SKM-1 (cell line): Measurements from ENCODE around the gene PNPO.

ENCODE experiments used
- DNase-seq: peaks from one replicate; lab custom pipeline; 2025; ENCODE audit not compliant: unreplicated experiment; lab: John Stamatoyannopoulos, UW

Gene PNPO

DNA sequence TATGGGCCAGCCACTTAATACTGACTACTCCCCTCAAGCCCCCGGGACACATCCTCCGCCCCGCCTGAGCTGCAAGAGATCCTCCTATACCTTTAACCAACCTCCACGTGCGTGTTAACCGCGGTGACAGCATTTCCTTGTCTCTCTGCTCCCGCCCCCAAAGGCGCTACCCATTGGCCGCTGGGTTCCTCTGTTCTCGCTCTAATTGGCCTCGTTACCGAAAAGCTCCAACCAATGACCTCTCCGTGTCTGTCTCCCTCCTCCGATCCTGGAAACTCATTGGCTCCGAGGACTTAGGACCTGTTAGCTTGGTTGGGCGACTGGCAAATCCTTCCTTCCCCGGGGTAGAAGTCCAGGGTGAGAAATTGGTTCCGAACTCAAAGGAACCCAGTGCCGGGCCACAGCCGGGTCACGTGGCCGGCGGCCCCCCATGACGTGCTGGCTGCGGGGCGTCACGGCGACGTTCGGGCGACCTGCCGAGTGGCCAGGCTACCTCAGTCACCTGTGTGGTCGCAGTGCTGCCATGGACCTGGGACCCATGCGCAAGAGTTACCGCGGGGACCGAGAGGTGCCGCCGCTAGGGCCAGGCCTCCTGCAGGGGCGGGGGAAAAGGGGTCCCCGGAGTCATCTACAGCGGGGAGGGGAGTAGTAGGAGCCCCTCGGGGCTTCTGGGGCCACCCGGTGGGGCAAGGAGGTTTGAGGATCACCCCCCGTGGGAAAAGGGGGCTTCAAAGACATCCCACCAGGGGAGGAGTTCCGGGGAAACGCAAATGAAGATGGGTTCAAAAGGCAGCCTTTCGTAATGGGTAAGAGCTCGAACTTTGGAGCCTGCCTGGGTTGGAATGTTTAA, at the start of gene PNPO:
Gene PNPO, plus strand, starts transcription at position 326 of the 850 bp plus-strand sequence. Its CDS starts 105 bp downstream, at position 431.
- peak; percentile 99 for DNase-seq

- DNase-seq = no peak
These were observed 46.6 kb upstream of the PNPO start for GRCh38 chr17:47894498-47895346.

- DNase-seq = no peak
These were observed 46.0 kb upstream of the PNPO start for GRCh38 chr17:47895347-47895855.

DNA sequence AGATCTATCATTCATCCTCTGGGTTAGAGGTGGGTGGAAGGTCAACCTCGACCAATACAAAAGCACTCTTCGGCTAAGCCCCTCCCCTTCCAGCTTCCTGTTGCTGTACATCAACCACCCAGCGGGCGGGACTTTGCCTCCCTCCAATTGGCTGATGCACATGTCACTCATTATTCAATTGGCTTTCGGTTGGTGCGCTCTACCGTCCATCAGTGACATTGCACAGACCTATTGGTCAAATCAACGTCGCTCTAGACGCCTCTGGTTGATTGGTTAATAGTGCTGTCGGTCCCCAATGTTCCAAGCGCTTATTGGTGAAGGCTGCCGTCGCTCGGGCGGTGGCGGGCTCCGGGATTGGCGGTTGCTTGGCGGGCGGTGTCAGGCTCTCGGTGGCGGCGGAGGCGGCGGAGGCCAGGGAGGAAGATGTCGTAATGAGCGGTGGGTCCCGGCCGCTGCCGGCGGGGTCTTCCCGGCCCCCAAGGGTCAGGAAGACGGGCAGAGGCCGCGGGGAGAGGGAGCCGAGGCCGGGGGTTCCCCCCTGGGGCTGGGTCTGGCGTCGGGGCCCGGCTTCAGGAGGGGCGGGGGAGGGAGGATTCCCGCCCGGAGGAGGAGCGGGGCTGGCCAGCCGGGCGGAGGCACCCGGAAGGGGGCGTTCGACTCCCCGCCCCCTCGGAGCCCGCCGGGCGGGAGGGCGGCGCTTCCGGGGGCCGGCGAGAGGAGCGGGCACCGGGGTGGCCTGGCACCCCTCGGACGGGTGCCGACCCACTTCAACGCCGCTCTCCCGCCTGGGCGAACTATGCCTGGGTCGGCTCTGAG, 45.3 kb upstream of the PNPO start, which contains the start of gene SP2:
Gene SP2, plus strand, starts transcription at position 381 of the 816 bp plus-strand sequence. Its CDS starts 51 bp downstream, at position 432.
- peak; percentile 99 for DNase-seq

- DNase-seq = no peak
These were observed 44.5 kb upstream of the PNPO start for GRCh38 chr17:47896672-47897490.

- DNase-seq = no peak
These were observed 43.8 kb upstream of the PNPO start for GRCh38 chr17:47897561-47897960.

GRCh38 chr17:47898241-47898640, 43.1 kb upstream of the PNPO start:
- peak; percentile 51 for DNase-seq

DNA sequence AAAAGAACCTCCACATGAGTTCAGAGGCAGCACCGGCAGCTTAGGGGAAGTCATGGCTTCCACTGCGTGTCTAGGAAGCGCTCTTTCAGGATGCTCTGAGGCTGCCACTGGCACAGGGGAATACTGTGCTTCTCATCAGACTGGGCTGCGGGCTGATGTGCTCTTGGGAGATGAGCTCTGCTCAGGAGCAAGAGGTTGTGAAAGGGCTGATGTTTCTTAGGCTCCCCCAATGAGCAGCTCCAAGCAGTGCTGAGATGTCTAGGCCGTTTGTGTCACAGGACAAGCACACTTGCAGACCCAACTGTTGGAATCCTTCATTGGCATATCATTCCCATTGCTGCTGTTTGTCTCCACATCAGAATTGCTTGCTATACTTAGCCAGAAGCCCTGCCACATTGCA, 41.7 kb upstream of the PNPO start:
- DNase-seq = no peak

GRCh38 chr17:47901423-47901822, 39.9 kb upstream of the PNPO start:
- no peak for DNase-seq

- DNase-seq = no peak
These were observed 39.2 kb upstream of the PNPO start for GRCh38 chr17:47902039-47902744.

GRCh38 chr17:47905221-47905733, 36.1 kb upstream of the PNPO start:
- no peak for DNase-seq

GRCh38 chr17:47906443-47906842, 34.9 kb upstream of the PNPO start:
- no peak for DNase-seq

- peak; percentile 19 for DNase-seq
These were observed 33.3 kb upstream of the PNPO start for GRCh38 chr17:47907932-47908562.

- DNase-seq = no peak
These were observed 28.3 kb upstream of the PNPO start for GRCh38 chr17:47913050-47913449.

- no peak for DNase-seq
These were observed 26.9 kb upstream of the PNPO start for GRCh38 chr17:47914306-47914948.

DNA sequence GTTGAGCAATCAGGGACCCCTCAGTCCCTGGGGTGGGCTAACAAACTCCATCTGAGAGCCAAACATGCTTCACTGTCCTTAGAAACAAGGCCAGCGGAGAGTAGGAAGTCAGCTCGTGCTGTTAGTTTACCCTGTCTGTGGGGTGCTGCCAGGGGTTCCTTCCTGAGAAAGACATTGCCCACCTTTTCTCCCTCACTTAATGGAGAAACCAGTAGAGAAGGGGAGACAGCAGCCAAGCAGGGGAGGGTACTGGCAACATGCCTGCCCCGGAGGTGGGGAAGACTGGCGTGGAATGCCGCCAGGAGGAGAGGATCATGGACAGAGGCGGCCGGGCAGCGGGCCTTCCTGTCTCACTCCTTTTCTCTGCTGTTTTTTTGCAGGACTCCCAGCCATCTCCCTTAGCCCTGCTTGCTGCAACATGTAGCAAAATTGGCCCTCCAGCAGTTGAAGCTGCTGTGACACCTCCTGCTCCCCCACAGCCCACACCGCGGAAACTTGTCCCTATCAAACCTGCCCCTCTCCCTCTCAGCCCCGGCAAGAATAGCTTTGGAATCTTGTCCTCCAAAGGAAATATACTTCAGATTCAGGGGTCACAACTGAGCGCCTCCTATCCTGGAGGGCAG, 25.5 kb upstream of the PNPO start:
- DNase-seq = no peak

DNA sequence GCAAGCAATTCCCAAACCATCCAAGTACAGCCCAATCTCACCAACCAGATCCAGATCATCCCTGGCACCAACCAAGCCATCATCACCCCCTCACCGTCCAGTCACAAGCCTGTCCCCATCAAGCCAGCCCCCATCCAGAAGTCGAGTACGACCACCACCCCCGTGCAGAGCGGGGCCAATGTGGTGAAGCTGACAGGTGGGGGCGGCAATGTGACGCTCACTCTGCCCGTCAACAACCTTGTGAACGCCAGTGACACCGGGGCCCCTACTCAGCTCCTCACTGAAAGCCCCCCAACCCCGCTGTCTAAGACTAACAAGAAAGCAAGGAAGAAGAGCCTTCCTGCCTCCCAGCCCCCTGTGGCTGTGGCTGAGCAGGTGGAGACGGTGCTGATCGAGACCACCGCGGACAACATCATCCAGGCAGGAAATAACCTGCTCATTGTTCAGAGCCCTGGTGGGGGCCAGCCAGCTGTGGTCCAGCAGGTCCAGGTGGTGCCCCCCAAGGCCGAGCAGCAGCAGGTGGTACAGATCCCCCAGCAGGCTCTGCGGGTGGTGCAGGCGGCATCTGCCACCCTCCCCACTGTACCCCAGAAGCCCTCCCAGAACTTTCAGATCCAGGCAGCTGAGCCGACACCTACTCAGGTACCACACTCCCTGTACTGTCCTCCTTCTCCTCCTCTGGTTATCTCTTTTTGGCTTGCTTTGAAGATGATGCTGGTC, 24.7 kb upstream of the PNPO start:
- no peak for DNase-seq
